HG03159 (cell line): ENCODE measurements around the gene ICAM4.
"Not testable (repeated sequence)": the region's sequence is repeated elsewhere in the genome, so short reads cannot be mapped to it uniquely, and the experiment has no call there.

Source experiments
- ATAC-seq: cut with Tn5 transposase; IDR thresholded peaks from one replicate; pipeline ENCODE4 v1.9.1; 2021; ENCODE audit warnings: mild to moderate bottlenecking, moderate library complexity; ENCODE audit not compliant: unreplicated experiment

The ICAM4 gene

DNA sequence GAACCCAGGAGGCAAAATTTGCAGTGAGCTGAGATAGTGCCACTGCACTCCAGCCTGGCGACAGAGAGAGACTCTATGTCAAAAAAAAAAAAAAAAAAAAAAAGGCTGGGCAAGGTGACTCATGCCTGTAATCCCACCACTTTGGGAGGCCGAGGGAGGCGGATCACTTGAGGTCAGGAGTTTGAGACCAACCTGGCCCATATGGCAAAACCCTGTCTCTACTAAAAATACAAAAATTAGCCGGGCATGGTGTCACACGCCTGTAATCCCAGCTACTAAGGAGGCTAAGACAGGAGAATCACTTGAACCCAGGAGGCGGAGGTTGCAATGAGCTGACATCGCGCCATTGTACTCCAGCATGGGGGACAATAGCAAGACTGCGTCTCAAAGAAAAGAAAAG is 50.0 kb downstream of the ICAM4 start:
- not testable (repeated sequence) for ATAC-seq
